Spinal cord (tissue), 10 donors: ENCODE measurements around the gene MN1. TPM values are rescaled to one million over a fixed set of nuclear protein-coding genes. Genes with fewer than 3 reads are reported as not detected.

Experiments used
- DNase-seq, 6 donors: peaks; one replicate each; pipeline versions ENCODE4 v3.0.0 to v3.0.0-alpha.2; 2013 to 2015; ENCODE audit warnings: low spot score in 6 of 6, low read depth in 4 of 6
- H3K27ac ChIP-seq: one replicate; pipeline ENCODE4 v1.5.1; 2013; ENCODE audit warnings: low read depth, low read length, control low read depth
- H3K27me3 ChIP-seq: one replicate; pipeline ENCODE4 v1.6.1; 2013; ENCODE audit warnings: low read length; ENCODE audit not compliant: control insufficient read depth, insufficient read depth
- H3K36me3 ChIP-seq: one replicate; pipeline ENCODE4 v1.6.1; 2013; ENCODE audit warnings: low read length; ENCODE audit not compliant: control insufficient read depth, insufficient read depth
- H3K4me1 ChIP-seq: one replicate; pipeline ENCODE4 v1.6.1; 2013; ENCODE audit warnings: low read length; ENCODE audit not compliant: control insufficient read depth, insufficient read depth
- H3K4me3 ChIP-seq: one replicate; pipeline ENCODE4 v1.5.1; 2013; ENCODE audit warnings: low read depth, low read length, control low read depth
- H3K9me3 ChIP-seq: one replicate; pipeline ENCODE4 v1.6.1; 2013; ENCODE audit warnings: low read length; ENCODE audit not compliant: control insufficient read depth, insufficient read depth
- WGBS: methylation state at CpG from one replicate; pipeline ENCODE4 v1.1.5; 2013; ENCODE audit warnings: missing lambda C conversion rate; ENCODE audit not compliant: insufficient coverage; 5-methylcytosine and 5-hydroxymethylcytosine counted together
- polyA plus RNA-seq, 2 donors: library from polyadenylated mRNA; unstranded; fragments of 120-200 nt; gene quantifications; one replicate each; pipeline ENCODE4 v1.2.1, GENCODE V29; 2013; ENCODE audit not compliant: insufficient read length in 2 of 2
- total RNA-seq, 2 donors: library from RNA; depleted of rRNA in 1 of 2; stranded (reverse); fragments of 120-200 nt in 1 of 2; fragments of >200 nt in 1 of 2; gene quantifications; one replicate each; pipeline versions ENCODE4 v1.2.3 to v1.2.4, GENCODE V29; 2013 to 2014
- donor health status: healthy.

MN1 gene
- total and polyA plus RNA-seq, 4 donors, result 9.9 to 27.5 (median 25.4) TPM

DNA sequence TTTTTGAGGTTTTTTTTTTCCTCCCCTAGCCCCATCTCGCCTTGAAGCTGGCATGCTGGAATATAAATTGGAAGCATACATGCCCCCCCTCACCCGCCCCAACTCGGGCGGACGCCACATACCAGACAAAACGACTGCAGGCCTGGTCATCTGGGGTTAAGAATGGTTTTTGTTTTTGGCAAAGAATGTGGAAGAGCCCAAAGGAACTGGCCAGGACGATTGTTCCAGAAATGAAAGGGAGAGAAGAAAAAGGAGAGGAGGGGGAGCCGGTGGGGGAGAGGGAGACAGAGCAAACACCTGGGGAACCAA is 25.0 kb downstream of the MN1 start:
- H3K36me3 ChIP-seq, result peaks cover 19% of the 10 kb centered on the region
- peak overlapping the region; percentile 82 for H3K27ac ChIP-seq
- WGBS, result 15% methylated on average over 6 of the region's 8 CpGs
- peaks cover 86% of the 10 kb centered on the region for H3K4me1 ChIP-seq
- no peaks in the 10 kb centered on the region for H3K9me3 ChIP-seq
- H3K4me3 ChIP-seq, result no peak overlapping the region
- peaks cover 2% of the 10 kb centered on the region for H3K27me3 ChIP-seq
- DNase-seq, result peak in 1 of 6 donors; percentile 15

- Histone ChIP-seq H3K27me3 (peaks cover 2% of the 10 kb centered on the region), H3K36me3 (peaks cover 19% of the 10 kb centered on the region), H3K4me1 (peaks cover 83% of the 10 kb centered on the region), H3K9me3 (no peaks in the 10 kb centered on the region), H3K4me3 (no peak overlapping the region), H3K27ac (peak overlapping the region; percentile 82)
- 29% methylated on average over 3 of the region's 17 CpGs for WGBS
- peak in 1 of 6 donors; percentile 30 for DNase-seq
Observed at GRCh38 chr22:27775758-27776649, 25.6 kb downstream of the MN1 start.

- Histone ChIP-seq H3K9me3 (no peaks in the 10 kb centered on the region), H3K36me3 (peaks cover 19% of the 10 kb centered on the region), H3K4me1 (peaks cover 82% of the 10 kb centered on the region), H3K27ac (peak overlapping the region; percentile 82), H3K4me3 (no peak overlapping the region), H3K27me3 (peaks cover 2% of the 10 kb centered on the region)
- 81% methylated on average over 12 of the region's 18 CpGs for WGBS
- no peak for DNase-seq
Observed at GRCh38 chr22:27775087-27775698, 26.4 kb downstream of the MN1 start.

- 43% methylated on average over 5 of the region's 9 CpGs for WGBS
- no peaks in the 10 kb centered on the region for H3K9me3 ChIP-seq
- peak overlapping the region; percentile 82 for H3K27ac ChIP-seq
- no peak for DNase-seq
- no peak overlapping the region for H3K4me3 ChIP-seq
- H3K36me3 ChIP-seq, result peaks cover 15% of the 10 kb centered on the region
- H3K4me1 ChIP-seq, result peaks cover 72% of the 10 kb centered on the region
- peaks cover 2% of the 10 kb centered on the region for H3K27me3 ChIP-seq
Observed at GRCh38 chr22:27774200-27774599, 27.4 kb downstream of the MN1 start.

GRCh38 chr22:27772984-27773498 is 28.5 kb downstream of the MN1 start:
- H3K27ac ChIP-seq, result peak overlapping the region; percentile 82
- peak in 3 of 6 donors; percentile 68 to 88 (median 87) for DNase-seq
- no peak overlapping the region for H3K4me3 ChIP-seq
- peaks cover 63% of the 10 kb centered on the region for H3K4me1 ChIP-seq
- peaks cover 2% of the 10 kb centered on the region for H3K27me3 ChIP-seq
- WGBS, result 26% methylated on average over 16 of the region's 18 CpGs
- peaks cover 11% of the 10 kb centered on the region for H3K36me3 ChIP-seq
- H3K9me3 ChIP-seq, result no peaks in the 10 kb centered on the region

GRCh38 chr22:27772081-27772983 is 29.2 kb downstream of the MN1 start:
- Histone ChIP-seq H3K27ac (peak overlapping the region; percentile 82), H3K4me3 (no peak overlapping the region), H3K4me1 (peaks cover 58% of the 10 kb centered on the region), H3K9me3 (no peaks in the 10 kb centered on the region), H3K36me3 (peaks cover 11% of the 10 kb centered on the region), H3K27me3 (peaks cover 2% of the 10 kb centered on the region)
- peak in 1 of 6 donors; percentile 71 for DNase-seq
- WGBS, result 66% methylated on average over 15 of the region's 16 CpGs

DNA sequence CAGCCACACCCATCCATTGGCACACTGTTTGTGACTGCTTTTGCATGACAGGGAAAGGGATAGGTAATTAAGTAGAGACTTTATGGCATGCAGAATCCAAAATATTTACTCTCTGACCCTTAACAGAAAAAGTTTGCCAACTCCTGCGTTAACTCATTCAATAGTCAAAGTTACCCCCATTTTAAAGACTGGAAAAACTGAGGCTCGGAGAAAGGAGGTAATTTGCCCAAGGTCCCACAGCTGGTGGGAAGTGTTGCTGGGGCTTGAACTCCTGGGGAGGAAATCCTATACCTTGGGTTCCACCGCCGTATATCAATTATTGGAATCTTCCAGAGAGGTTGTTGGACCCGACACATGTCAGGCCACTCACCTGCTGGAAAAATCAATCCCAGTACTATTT is 29.9 kb downstream of the MN1 start:
- Histone ChIP-seq H3K27ac (no peak overlapping the region), H3K27me3 (peaks cover 2% of the 10 kb centered on the region), H3K4me3 (no peak overlapping the region), H3K4me1 (peaks cover 52% of the 10 kb centered on the region), H3K36me3 (peaks cover 11% of the 10 kb centered on the region), H3K9me3 (no peaks in the 10 kb centered on the region)
- no CpG with 5 or more reads among the region's 5 CpGs for WGBS
- DNase-seq, result no peak

- peaks cover 26% of the 10 kb centered on the region for H3K4me1 ChIP-seq
- H3K27ac ChIP-seq, result no peak overlapping the region
- WGBS, result 64% methylated on average over 2 of the region's 3 CpGs
- no peak overlapping the region for H3K4me3 ChIP-seq
- H3K36me3 ChIP-seq, result peaks cover 12% of the 10 kb centered on the region
- no peaks in the 10 kb centered on the region for H3K9me3 ChIP-seq
- no peak for DNase-seq
- H3K27me3 ChIP-seq, result no peaks in the 10 kb centered on the region
Observed at GRCh38 chr22:27769012-27769411, 32.5 kb downstream of the MN1 start.

DNA sequence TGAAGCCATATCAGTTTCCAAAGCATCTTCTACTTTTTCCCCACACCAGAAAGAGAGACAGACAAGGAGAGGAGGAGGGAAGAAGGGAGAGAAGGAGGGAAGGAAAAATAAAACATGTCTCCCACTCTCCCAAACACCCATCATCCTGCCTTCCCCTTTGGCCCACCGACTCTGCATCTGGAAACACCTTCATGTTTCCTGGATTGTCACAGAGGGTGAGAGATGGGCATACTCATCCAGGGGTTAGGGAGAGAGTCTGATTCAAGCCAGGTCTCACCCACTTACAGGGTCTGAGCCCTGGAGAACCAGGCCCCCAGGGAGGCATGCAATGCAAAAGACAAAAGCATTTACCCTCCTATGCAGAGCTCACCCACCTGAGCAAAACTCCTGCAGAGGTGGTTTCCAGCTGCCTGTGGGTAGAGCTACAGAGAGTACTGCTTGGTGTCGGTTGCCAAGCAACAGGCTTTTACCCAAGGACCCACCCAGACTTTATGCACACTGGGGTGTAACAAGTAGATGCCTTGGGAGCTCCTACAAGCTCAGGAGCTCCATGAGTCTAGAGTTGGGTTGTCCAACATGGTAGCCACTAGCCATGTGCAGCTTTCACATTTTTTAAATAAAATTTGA is 33.4 kb downstream of the MN1 start:
- peaks cover 17% of the 10 kb centered on the region for H3K4me1 ChIP-seq
- no peak overlapping the region for H3K27ac ChIP-seq
- H3K9me3 ChIP-seq, result no peaks in the 10 kb centered on the region
- peaks cover 12% of the 10 kb centered on the region for H3K36me3 ChIP-seq
- H3K4me3 ChIP-seq, result no peak overlapping the region
- no peak for DNase-seq
- no CpG with 5 or more reads among the region's 2 CpGs for WGBS
- H3K27me3 ChIP-seq, result no peaks in the 10 kb centered on the region
